Activated CD8-positive, alpha-beta memory T cell treated with anti-CD3 and anti-CD28 coated beads, Interleukin-2, amount 50 U/mL, for 4 hours (primary cell): ENCODE measurements around the gene CDH13.

Experiments
- DNase-seq: peaks from one replicate; pipeline ENCODE4 v3.0.0-alpha.2; 2020

The CDH13 gene

GRCh38 chr16:83549316-83550182, 922.8 kb downstream of the CDH13 start:
- DNase-seq = no peak

GRCh38 chr16:83550183-83550569, 923.4 kb downstream of the CDH13 start:
- DNase-seq = no peak

- DNase-seq = no peak
These were observed 925.5 kb downstream of the CDH13 start for GRCh38 chr16:83552228-83552627.

GRCh38 chr16:83552930-83553329, 926.2 kb downstream of the CDH13 start:
- DNase-seq = no peak

GRCh38 chr16:83554096-83554495, 927.3 kb downstream of the CDH13 start:
- DNase-seq = no peak

- DNase-seq = no peak
These were observed 927.8 kb downstream of the CDH13 start for GRCh38 chr16:83554540-83554939.

- DNase-seq = no peak
These were observed 935.1 kb downstream of the CDH13 start for GRCh38 chr16:83561876-83562275.

- no peak for DNase-seq
These were observed 941.6 kb downstream of the CDH13 start for GRCh38 chr16:83568345-83568744.

GRCh38 chr16:83574388-83574787, 947.6 kb downstream of the CDH13 start:
- no peak for DNase-seq

GRCh38 chr16:83577078-83577745, 950.4 kb downstream of the CDH13 start:
- no peak for DNase-seq

GRCh38 chr16:83578171-83578570, 951.4 kb downstream of the CDH13 start:
- no peak for DNase-seq

- DNase-seq = no peak
These were observed 952.3 kb downstream of the CDH13 start for GRCh38 chr16:83579027-83579426.

- DNase-seq = no peak
These were observed 952.7 kb downstream of the CDH13 start for GRCh38 chr16:83579436-83579835.

GRCh38 chr16:83581082-83581481, 954.3 kb downstream of the CDH13 start:
- no peak for DNase-seq

- no peak for DNase-seq
These were observed 955.4 kb downstream of the CDH13 start for GRCh38 chr16:83581994-83582747.

GRCh38 chr16:83586036-83586435, 959.3 kb downstream of the CDH13 start:
- no peak for DNase-seq

- DNase-seq = no peak
These were observed 959.9 kb downstream of the CDH13 start for GRCh38 chr16:83586461-83587200.

- no peak for DNase-seq
These were observed 960.4 kb downstream of the CDH13 start for GRCh38 chr16:83587201-83587600.

- DNase-seq = no peak
These were observed 961.3 kb downstream of the CDH13 start for GRCh38 chr16:83588070-83588469.

GRCh38 chr16:83589576-83589975, 962.8 kb downstream of the CDH13 start:
- no peak for DNase-seq

GRCh38 chr16:83592778-83593177, 966.0 kb downstream of the CDH13 start:
- no peak for DNase-seq

GRCh38 chr16:83599789-83600462, 973.2 kb downstream of the CDH13 start:
- no peak for DNase-seq
